ENCODE results near the gene TRAF7.
"Not testable (repeated sequence)": the region's sequence is repeated elsewhere in the genome, so short reads cannot be mapped to it uniquely, and the experiment has no call there.

The TRAF7 gene

GRCh38 chr16:2135770-2136490 is 19.7 kb upstream of the TRAF7 start, which contains the start of gene PKD1:
TSS of gene PKD1 (minus strand) at chr16:2135898. CDS start at chr16:2135689, 209 bp downstream.
- not testable (repeated sequence) for H3K36me3 ChIP-seq (ENCODE audit: insufficient read depth, low read length); H3K27me3 ChIP-seq (ENCODE audit: insufficient read depth, low read length); H3K27ac ChIP-seq (ENCODE audit: low read depth, low read length); H3K9me3 ChIP-seq (ENCODE audit: insufficient read depth, low read depth, low read length); H3K4me1 ChIP-seq (ENCODE audit: insufficient read depth, low read length)
- H3K9ac ChIP-seq (ENCODE audit: low read depth, low read length): peak within 1 kb of the TSS; percentile 60
- H3K4me3 ChIP-seq (ENCODE audit: low read length): peak within 1 kb of the TSS; percentile 50
- under 1% methylated on average over 45 of the region's 81 CpGs for WGBS

DNA sequence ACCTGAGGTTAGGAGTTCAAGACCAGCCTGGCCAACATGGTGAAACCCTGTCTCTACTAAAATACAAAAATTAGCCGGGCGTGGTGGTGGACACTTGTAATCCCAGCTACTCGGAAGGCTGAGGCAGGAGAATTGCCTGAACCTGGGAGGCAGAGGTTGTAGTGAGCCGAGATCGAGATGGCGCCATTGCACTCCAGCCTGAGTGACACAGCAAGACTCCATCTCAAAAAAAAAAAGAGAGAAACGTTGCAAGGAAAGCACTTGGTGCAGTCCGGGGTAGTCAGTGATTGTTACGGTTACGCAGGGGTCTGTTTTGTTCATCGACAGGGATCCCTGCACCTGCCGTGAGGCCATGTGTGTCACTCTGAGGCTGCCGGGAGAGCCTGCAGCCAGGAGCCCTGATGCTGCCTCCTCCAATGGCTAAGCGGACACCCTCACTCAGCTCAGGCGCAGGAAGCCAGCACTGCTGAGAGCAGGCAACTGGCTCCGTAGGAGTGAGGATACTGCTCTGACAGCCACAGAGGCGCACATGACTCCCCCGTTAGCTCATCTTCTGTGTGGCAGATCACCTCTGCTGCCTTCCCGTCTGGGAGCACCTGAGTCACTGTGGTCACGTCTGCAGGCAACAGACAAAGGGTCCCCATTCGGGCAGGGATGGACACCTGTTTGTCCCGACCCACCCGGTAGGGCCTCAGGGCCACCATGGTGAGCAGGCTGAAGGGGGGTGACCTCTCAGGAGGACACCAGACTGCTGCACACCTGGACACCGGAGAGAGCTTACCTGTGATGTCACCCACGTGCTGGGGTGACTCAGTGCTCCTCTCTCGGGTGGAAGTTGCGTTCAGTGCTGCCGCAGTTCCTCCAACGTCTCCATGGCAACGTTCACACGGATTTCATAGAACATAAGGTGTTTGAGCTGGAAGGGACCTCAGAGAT is 12.4 kb upstream of the TRAF7 start:
- Histone ChIP-seq H3K27ac (ENCODE audit: low read depth, low read length) (no peak overlapping the region), H3K9ac (ENCODE audit: low read depth, low read length) (no peak overlapping the region), H3K4me1 (ENCODE audit: insufficient read depth, low read length) (no peaks in the 10 kb centered on the region), H3K9me3 (ENCODE audit: insufficient read depth, low read depth, low read length) (no peaks in the 10 kb centered on the region), H3K36me3 (ENCODE audit: insufficient read depth, low read length) (no peaks in the 10 kb centered on the region), H3K4me3 (ENCODE audit: low read length) (no peak overlapping the region), H3K27me3 (ENCODE audit: insufficient read depth, low read length) (no peaks in the 10 kb centered on the region)
- WGBS: 85% methylated on average over 31 of the region's 31 CpGs

DNA sequence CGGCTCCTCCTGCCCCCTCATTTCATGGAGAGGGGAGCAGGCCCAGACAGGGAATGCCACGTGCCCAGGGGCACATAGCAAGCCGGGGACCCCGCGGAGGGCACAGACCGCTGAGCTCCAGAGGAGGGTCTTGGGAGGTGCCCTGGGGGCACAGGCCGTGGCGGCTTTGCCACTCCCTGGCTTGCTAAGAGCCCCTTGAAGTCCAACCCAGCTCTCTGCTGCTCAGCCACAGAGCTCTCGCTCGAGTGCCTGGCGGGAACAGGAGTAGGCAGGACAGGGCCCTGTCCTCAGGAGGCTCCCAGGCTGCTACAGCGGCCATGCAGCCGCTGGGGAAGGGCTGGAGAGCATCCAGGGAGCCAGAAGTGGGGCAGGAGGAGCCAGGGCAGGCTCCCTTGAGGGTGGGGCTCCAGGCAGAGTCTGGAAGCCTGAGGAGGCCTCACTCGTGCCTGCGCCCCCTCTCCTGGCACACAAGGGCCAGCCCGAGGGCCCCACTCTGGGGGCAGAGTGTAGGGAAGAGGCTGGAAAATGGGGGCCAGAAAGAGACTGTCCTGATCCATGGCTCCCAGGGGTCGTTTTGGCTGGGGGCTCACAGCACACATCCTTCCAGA is 11.6 kb upstream of the TRAF7 start:
- no peak overlapping the region for H3K27ac ChIP-seq (ENCODE audit: low read depth, low read length)

GRCh38 chr16:2145843-2146242 is 9.7 kb upstream of the TRAF7 start:
- H3K4me3 ChIP-seq (ENCODE audit: low read length): no peak overlapping the region
- H3K27me3 ChIP-seq (ENCODE audit: insufficient read depth, low read length): no peaks in the 10 kb centered on the region; the same call in 1 of the 2 replicates
- H3K9me3 ChIP-seq (ENCODE audit: insufficient read depth, low read depth, low read length): no peaks in the 10 kb centered on the region
- no peak overlapping the region for H3K27ac ChIP-seq (ENCODE audit: low read depth, low read length)
- 67% methylated on average over 5 of the region's 5 CpGs for WGBS
- peaks cover 10% of the 10 kb centered on the region for H3K4me1 ChIP-seq (ENCODE audit: insufficient read depth, low read length)
- no peak overlapping the region for H3K9ac ChIP-seq (ENCODE audit: low read depth, low read length)
- no peaks in the 10 kb centered on the region for H3K36me3 ChIP-seq (ENCODE audit: insufficient read depth, low read length)

More for the DNA sequence above, 11.6 kb upstream of the TRAF7 start:
- Histone ChIP-seq H3K9ac (ENCODE audit: low read depth, low read length) (no peak overlapping the region), H3K27me3 (ENCODE audit: insufficient read depth, low read length) (no peaks in the 10 kb centered on the region; the same call in 1 of the 2 replicates), H3K36me3 (ENCODE audit: insufficient read depth, low read length) (no peaks in the 10 kb centered on the region), H3K9me3 (ENCODE audit: insufficient read depth, low read depth, low read length) (no peaks in the 10 kb centered on the region), H3K4me3 (ENCODE audit: low read length) (no peak overlapping the region), H3K4me1 (ENCODE audit: insufficient read depth, low read length) (no peaks in the 10 kb centered on the region)
- 89% methylated on average over 17 of the region's 17 CpGs for WGBS

DNA sequence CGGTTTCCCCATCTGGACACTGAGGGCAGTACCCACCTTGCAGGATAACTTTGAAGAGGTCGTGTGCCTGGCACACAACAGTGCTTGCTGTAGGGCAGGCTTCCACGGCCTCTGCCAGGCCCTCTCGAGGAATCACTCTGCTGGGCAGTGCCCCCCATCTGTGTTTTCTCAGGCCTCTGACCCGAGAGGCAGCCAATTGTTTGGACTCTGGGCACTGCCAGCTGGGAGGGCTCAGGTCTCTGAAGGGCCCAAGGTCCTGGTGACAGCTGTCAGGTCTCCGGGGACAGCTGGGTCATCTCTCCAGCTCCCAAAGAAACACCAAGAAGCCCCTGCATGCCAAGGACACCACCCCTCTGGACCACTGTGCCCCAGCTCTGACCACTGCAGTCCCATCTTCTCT is 8.2 kb upstream of the TRAF7 start:
- H3K9me3 ChIP-seq (ENCODE audit: insufficient read depth, low read depth, low read length): no peaks in the 10 kb centered on the region
- H3K4me3 ChIP-seq (ENCODE audit: low read length): no peak overlapping the region
- peaks cover 9% of the 10 kb centered on the region for H3K36me3 ChIP-seq (ENCODE audit: insufficient read depth, low read length)
- no peak overlapping the region for H3K9ac ChIP-seq (ENCODE audit: low read depth, low read length)
- H3K27me3 ChIP-seq (ENCODE audit: insufficient read depth, low read length): no peaks in the 10 kb centered on the region; the same call in 1 of the 2 replicates
- H3K27ac ChIP-seq (ENCODE audit: low read depth, low read length): no peak overlapping the region
- peaks cover 11% of the 10 kb centered on the region for H3K4me1 ChIP-seq (ENCODE audit: insufficient read depth, low read length)
- 84% methylated on average over 6 of the region's 6 CpGs for WGBS

DNA sequence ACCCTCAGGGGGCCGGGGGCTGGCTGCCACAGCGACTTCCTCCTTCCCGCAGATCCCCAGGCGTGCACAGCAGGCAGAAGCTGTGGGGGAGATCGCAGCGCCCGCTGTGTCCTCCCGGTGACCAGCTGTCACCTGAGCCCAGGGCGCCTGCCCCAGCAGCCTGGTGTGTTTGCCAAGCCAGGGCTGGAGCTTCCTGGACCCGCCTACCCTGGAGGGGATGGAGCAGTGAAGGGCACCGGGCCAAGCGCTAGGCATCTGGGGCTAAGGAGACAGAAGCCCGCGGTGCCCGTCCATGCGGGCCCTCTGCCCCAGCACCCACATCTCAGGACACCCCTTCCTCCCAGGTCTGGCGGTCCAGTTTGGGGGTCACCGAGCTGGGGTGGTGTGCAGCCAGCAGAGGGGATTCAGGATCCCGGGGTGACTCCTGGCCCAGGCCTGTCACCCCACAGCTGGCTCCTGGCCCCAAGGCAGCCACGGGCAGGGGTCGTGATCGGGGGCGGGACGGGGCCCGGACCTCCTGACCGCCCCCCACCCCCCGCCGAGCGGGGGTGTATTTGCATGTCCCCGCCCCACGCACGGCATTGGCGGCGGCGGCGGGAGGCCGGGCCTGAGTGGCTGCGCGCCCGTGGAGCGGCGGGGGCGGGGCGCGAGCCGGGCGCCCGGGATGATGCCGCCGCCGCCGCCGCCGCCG is 7.5 kb upstream of the TRAF7 start, which contains the start of gene RAB26:
RAB26 (plus strand) TSS at position 645 of the 691 bp plus-strand sequence. CDS start 159 bp downstream, outside the sequence.
- H3K9ac ChIP-seq (ENCODE audit: low read depth, low read length): peak within 1 kb of the TSS; percentile 100
- H3K27ac ChIP-seq (ENCODE audit: low read depth, low read length): peak within 1 kb of the TSS; percentile 48; the same call in 1 of the 2 replicates
- no peaks in the 10 kb centered on the region; the same call in 1 of the 2 replicates for H3K27me3 ChIP-seq (ENCODE audit: insufficient read depth, low read length)
- peaks cover 18% of the 10 kb centered on the region for H3K4me1 ChIP-seq (ENCODE audit: insufficient read depth, low read length)
- peak within 1 kb of the TSS; percentile 57 for H3K4me3 ChIP-seq (ENCODE audit: low read length)
- no peaks in the 10 kb centered on the region for H3K9me3 ChIP-seq (ENCODE audit: insufficient read depth, low read depth, low read length)
- H3K36me3 ChIP-seq (ENCODE audit: insufficient read depth, low read length): peaks cover 16% of the 10 kb centered on the region
- WGBS: 3% methylated on average over 55 of the region's 55 CpGs

DNA sequence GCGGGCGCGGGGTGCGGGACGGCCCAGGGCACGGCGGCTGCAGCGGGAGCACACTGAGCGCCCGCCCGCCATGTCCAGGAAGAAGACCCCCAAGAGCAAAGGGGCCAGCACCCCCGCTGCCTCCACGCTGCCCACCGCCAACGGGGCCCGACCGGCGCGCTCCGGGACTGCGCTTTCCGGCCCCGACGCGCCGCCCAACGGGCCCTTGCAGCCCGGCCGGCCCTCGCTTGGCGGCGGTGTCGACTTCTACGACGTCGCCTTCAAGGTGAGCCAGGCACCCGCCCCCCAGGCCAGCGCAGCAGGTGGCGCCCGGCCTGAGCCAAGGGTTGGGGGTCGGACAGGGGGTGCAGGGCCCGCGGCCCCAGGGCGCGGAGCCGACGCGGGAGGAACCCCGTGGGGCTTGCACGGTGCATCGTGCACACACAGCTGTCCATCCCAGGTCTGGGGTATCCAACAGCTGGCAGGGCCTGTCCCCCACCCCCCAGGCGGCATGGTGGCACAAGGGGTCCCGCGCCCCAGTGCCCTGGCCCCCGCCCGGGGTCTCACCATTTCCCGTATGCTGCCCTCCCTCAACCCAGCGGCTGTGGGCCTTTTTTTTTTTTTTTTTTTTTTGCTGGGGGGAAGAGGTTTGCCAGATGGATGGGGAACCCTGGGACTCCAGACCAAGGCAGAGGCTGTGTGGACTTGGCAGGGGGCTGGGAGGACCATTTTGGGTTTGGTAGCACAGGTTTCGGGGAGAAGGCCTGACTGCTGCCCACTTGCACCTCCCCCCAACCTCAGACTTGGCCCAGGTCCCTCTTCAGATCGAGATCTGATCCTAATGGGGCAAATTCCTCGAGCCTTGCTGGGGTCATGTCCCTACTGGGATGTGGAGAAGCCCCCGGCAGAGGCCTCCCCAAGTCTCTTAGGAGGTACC is 6.6 kb upstream of the TRAF7 start:
- peaks cover 18% of the 10 kb centered on the region for H3K4me1 ChIP-seq (ENCODE audit: insufficient read depth, low read length)
- peak overlapping the region; percentile 28; the same call in 1 of the 2 replicates for H3K27ac ChIP-seq (ENCODE audit: low read depth, low read length)
- 1% methylated on average over 62 of the region's 62 CpGs for WGBS

GRCh38 chr16:2149630-2150417 is 5.8 kb upstream of the TRAF7 start:
- Histone ChIP-seq H3K27me3 (ENCODE audit: insufficient read depth, low read length) (no peaks in the 10 kb centered on the region; the same call in 1 of the 2 replicates), H3K9ac (ENCODE audit: low read depth, low read length) (peak overlapping the region; percentile 100), H3K4me1 (ENCODE audit: insufficient read depth, low read length) (peaks cover 18% of the 10 kb centered on the region), H3K4me3 (ENCODE audit: low read length) (peak overlapping the region; percentile 56), H3K27ac (ENCODE audit: low read depth, low read length) (peak overlapping the region; percentile 8; the same call in 1 of the 2 replicates), H3K36me3 (ENCODE audit: insufficient read depth, low read length) (peaks cover 33% of the 10 kb centered on the region), H3K9me3 (ENCODE audit: insufficient read depth, low read depth, low read length) (no peaks in the 10 kb centered on the region)
- 12% methylated on average over 24 of the region's 24 CpGs for WGBS

More for the DNA sequence above, 6.6 kb upstream of the TRAF7 start:
- Histone ChIP-seq H3K9ac (ENCODE audit: low read depth, low read length) (peak overlapping the region; percentile 100), H3K4me3 (ENCODE audit: low read length) (peak overlapping the region; percentile 56), H3K9me3 (ENCODE audit: insufficient read depth, low read depth, low read length) (no peaks in the 10 kb centered on the region), H3K36me3 (ENCODE audit: insufficient read depth, low read length) (peaks cover 25% of the 10 kb centered on the region), H3K27me3 (ENCODE audit: insufficient read depth, low read length) (no peaks in the 10 kb centered on the region; the same call in 1 of the 2 replicates)
